Measurements from ENCODE around the gene KCNK3. TPM values are rescaled to one million over a fixed set of nuclear protein-coding genes. Genes with fewer than 3 reads are reported as not detected.

KCNK3 gene
- total and polyA plus RNA-seq, 4 donors, result 6.2 to 36.0 (median 24.4) TPM

GRCh38 chr2:26767129-26767528, 74.6 kb downstream of the KCNK3 start:
- H3K4me3 ChIP-seq (ENCODE audit: low read depth, low read length), result no peak overlapping the region
- no peak for DNase-seq (ENCODE audit: low read depth in 4 of 6, low spot score in 6 of 6)
- peaks cover 62% of the 10 kb centered on the region for H3K4me1 ChIP-seq (ENCODE audit: control insufficient read depth, insufficient read depth, low read length)
- no peak overlapping the region for H3K27ac ChIP-seq (ENCODE audit: low read depth, low read length)
- no peaks in the 10 kb centered on the region for H3K27me3 ChIP-seq (ENCODE audit: control insufficient read depth, insufficient read depth, low read length)
- WGBS (ENCODE audit: insufficient coverage), result 31% methylated on average over 5 of the region's 5 CpGs
- no peaks in the 10 kb centered on the region for H3K9me3 ChIP-seq (ENCODE audit: control insufficient read depth, insufficient read depth, low read length)
- H3K36me3 ChIP-seq (ENCODE audit: control insufficient read depth, insufficient read depth, low read length), result peaks cover 28% of the 10 kb centered on the region

GRCh38 chr2:26767894-26768487, 75.5 kb downstream of the KCNK3 start:
- WGBS (ENCODE audit: insufficient coverage), result 95% methylated on average over 4 of the region's 5 CpGs
- no peaks in the 10 kb centered on the region for H3K9me3 ChIP-seq (ENCODE audit: control insufficient read depth, insufficient read depth, low read length)
- no peak overlapping the region for H3K4me3 ChIP-seq (ENCODE audit: low read depth, low read length)
- H3K27ac ChIP-seq (ENCODE audit: low read depth, low read length), result no peak overlapping the region
- H3K36me3 ChIP-seq (ENCODE audit: control insufficient read depth, insufficient read depth, low read length), result peaks cover 28% of the 10 kb centered on the region
- no peak for DNase-seq (ENCODE audit: low read depth in 4 of 6, low spot score in 6 of 6)
- no peaks in the 10 kb centered on the region for H3K27me3 ChIP-seq (ENCODE audit: control insufficient read depth, insufficient read depth, low read length)
- H3K4me1 ChIP-seq (ENCODE audit: control insufficient read depth, insufficient read depth, low read length), result peaks cover 66% of the 10 kb centered on the region

GRCh38 chr2:26768759-26769088, 76.2 kb downstream of the KCNK3 start:
- H3K27me3 ChIP-seq (ENCODE audit: control insufficient read depth, insufficient read depth, low read length), result no peaks in the 10 kb centered on the region
- H3K9me3 ChIP-seq (ENCODE audit: control insufficient read depth, insufficient read depth, low read length), result no peaks in the 10 kb centered on the region
- DNase-seq (ENCODE audit: low read depth in 4 of 6, low spot score in 6 of 6), result no peak
- no peak overlapping the region for H3K27ac ChIP-seq (ENCODE audit: low read depth, low read length)
- peaks cover 60% of the 10 kb centered on the region for H3K4me1 ChIP-seq (ENCODE audit: control insufficient read depth, insufficient read depth, low read length)
- peaks cover 28% of the 10 kb centered on the region for H3K36me3 ChIP-seq (ENCODE audit: control insufficient read depth, insufficient read depth, low read length)
- WGBS (ENCODE audit: insufficient coverage), result 100% methylated on average over 2 of the region's 3 CpGs
- H3K4me3 ChIP-seq (ENCODE audit: low read depth, low read length), result no peak overlapping the region

GRCh38 chr2:26769089-26769761, 76.7 kb downstream of the KCNK3 start:
- Histone ChIP-seq H3K27me3 (ENCODE audit: control insufficient read depth, insufficient read depth, low read length) (no peaks in the 10 kb centered on the region), H3K4me3 (ENCODE audit: low read depth, low read length) (no peak overlapping the region), H3K9me3 (ENCODE audit: control insufficient read depth, insufficient read depth, low read length) (no peaks in the 10 kb centered on the region), H3K27ac (ENCODE audit: low read depth, low read length) (no peak overlapping the region), H3K36me3 (ENCODE audit: control insufficient read depth, insufficient read depth, low read length) (peaks cover 31% of the 10 kb centered on the region), H3K4me1 (ENCODE audit: control insufficient read depth, insufficient read depth, low read length) (peaks cover 58% of the 10 kb centered on the region)
- 63% methylated on average over 11 of the region's 14 CpGs for WGBS (ENCODE audit: insufficient coverage)
- DNase-seq (ENCODE audit: low read depth in 4 of 6, low spot score in 6 of 6), result peak in 1 of 6 donors; percentile 39

GRCh38 chr2:26770986-26771586, 78.6 kb downstream of the KCNK3 start:
- DNase-seq (ENCODE audit: low read depth in 4 of 6, low spot score in 6 of 6), result peak in 2 of 6 donors; percentile 36 to 72
- Histone ChIP-seq H3K4me3 (ENCODE audit: low read depth, low read length) (no peak overlapping the region), H3K9me3 (ENCODE audit: control insufficient read depth, insufficient read depth, low read length) (no peaks in the 10 kb centered on the region)

GRCh38 chr2:26772064-26773001, 79.8 kb downstream of the KCNK3 start:
- 79% methylated on average over 12 of the region's 13 CpGs for WGBS (ENCODE audit: insufficient coverage)
- peak in 2 of 6 donors; percentile 24 to 80 for DNase-seq (ENCODE audit: low read depth in 4 of 6, low spot score in 6 of 6)
- Histone ChIP-seq H3K27ac (ENCODE audit: low read depth, low read length) (peak overlapping the region; percentile 25), H3K4me3 (ENCODE audit: low read depth, low read length) (no peak overlapping the region), H3K4me1 (ENCODE audit: control insufficient read depth, insufficient read depth, low read length) (peaks cover 40% of the 10 kb centered on the region), H3K27me3 (ENCODE audit: control insufficient read depth, insufficient read depth, low read length) (no peaks in the 10 kb centered on the region), H3K36me3 (ENCODE audit: control insufficient read depth, insufficient read depth, low read length) (peaks cover 52% of the 10 kb centered on the region), H3K9me3 (ENCODE audit: control insufficient read depth, insufficient read depth, low read length) (no peaks in the 10 kb centered on the region)

More at GRCh38 chr2:26770986-26771586, 78.6 kb downstream of the KCNK3 start:
- Histone ChIP-seq H3K4me1 (ENCODE audit: control insufficient read depth, insufficient read depth, low read length) (peaks cover 43% of the 10 kb centered on the region), H3K36me3 (ENCODE audit: control insufficient read depth, insufficient read depth, low read length) (peaks cover 41% of the 10 kb centered on the region), H3K27me3 (ENCODE audit: control insufficient read depth, insufficient read depth, low read length) (no peaks in the 10 kb centered on the region), H3K27ac (ENCODE audit: low read depth, low read length) (no peak overlapping the region)
- no CpG with 5 or more reads among the region's 6 CpGs for WGBS (ENCODE audit: insufficient coverage)

GRCh38 chr2:26776195-26776800, 83.8 kb downstream of the KCNK3 start:
- Histone ChIP-seq H3K4me3 (ENCODE audit: low read depth, low read length) (no peak overlapping the region), H3K27me3 (ENCODE audit: control insufficient read depth, insufficient read depth, low read length) (no peaks in the 10 kb centered on the region), H3K4me1 (ENCODE audit: control insufficient read depth, insufficient read depth, low read length) (peaks cover 13% of the 10 kb centered on the region), H3K36me3 (ENCODE audit: control insufficient read depth, insufficient read depth, low read length) (peaks cover 68% of the 10 kb centered on the region), H3K27ac (ENCODE audit: low read depth, low read length) (no peak overlapping the region), H3K9me3 (ENCODE audit: control insufficient read depth, insufficient read depth, low read length) (no peaks in the 10 kb centered on the region)
- WGBS (ENCODE audit: insufficient coverage), result 91% methylated on average over 5 of the region's 5 CpGs
- DNase-seq (ENCODE audit: low read depth in 4 of 6, low spot score in 6 of 6), result no peak

- DNase-seq (ENCODE audit: low read depth in 4 of 6, low spot score in 6 of 6), result no peak
- Histone ChIP-seq H3K27me3 (ENCODE audit: control insufficient read depth, insufficient read depth, low read length) (no peaks in the 10 kb centered on the region), H3K27ac (ENCODE audit: low read depth, low read length) (no peak overlapping the region), H3K4me3 (ENCODE audit: low read depth, low read length) (no peak overlapping the region), H3K9me3 (ENCODE audit: control insufficient read depth, insufficient read depth, low read length) (no peaks in the 10 kb centered on the region), H3K4me1 (ENCODE audit: control insufficient read depth, insufficient read depth, low read length) (no peaks in the 10 kb centered on the region), H3K36me3 (ENCODE audit: control insufficient read depth, insufficient read depth, low read length) (peaks cover 69% of the 10 kb centered on the region)
- WGBS (ENCODE audit: insufficient coverage), result 97% methylated on average over 18 of the region's 18 CpGs
Observed at GRCh38 chr2:26778098-26778497, 85.6 kb downstream of the KCNK3 start.

- DNase-seq (ENCODE audit: low read depth in 4 of 6, low spot score in 6 of 6), result no peak
- Histone ChIP-seq H3K27ac (ENCODE audit: low read depth, low read length) (no peak overlapping the region), H3K9me3 (ENCODE audit: control insufficient read depth, insufficient read depth, low read length) (no peaks in the 10 kb centered on the region), H3K27me3 (ENCODE audit: control insufficient read depth, insufficient read depth, low read length) (no peaks in the 10 kb centered on the region), H3K36me3 (ENCODE audit: control insufficient read depth, insufficient read depth, low read length) (peaks cover 69% of the 10 kb centered on the region), H3K4me3 (ENCODE audit: low read depth, low read length) (no peak overlapping the region), H3K4me1 (ENCODE audit: control insufficient read depth, insufficient read depth, low read length) (no peaks in the 10 kb centered on the region)
- 100% methylated on average over 2 of the region's 3 CpGs for WGBS (ENCODE audit: insufficient coverage)
Observed at GRCh38 chr2:26778507-26778906, 86.0 kb downstream of the KCNK3 start.
